GM18502 (cell line): ENCODE measurements around the gene BMPER.

Experiments
- ATAC-seq: cut with Tn5 transposase; IDR thresholded peaks from one replicate; pipeline ENCODE4 v1.9.1; 2021; ENCODE audit warnings: mild to moderate bottlenecking; ENCODE audit not compliant: unreplicated experiment, poor library complexity

The BMPER gene

DNA sequence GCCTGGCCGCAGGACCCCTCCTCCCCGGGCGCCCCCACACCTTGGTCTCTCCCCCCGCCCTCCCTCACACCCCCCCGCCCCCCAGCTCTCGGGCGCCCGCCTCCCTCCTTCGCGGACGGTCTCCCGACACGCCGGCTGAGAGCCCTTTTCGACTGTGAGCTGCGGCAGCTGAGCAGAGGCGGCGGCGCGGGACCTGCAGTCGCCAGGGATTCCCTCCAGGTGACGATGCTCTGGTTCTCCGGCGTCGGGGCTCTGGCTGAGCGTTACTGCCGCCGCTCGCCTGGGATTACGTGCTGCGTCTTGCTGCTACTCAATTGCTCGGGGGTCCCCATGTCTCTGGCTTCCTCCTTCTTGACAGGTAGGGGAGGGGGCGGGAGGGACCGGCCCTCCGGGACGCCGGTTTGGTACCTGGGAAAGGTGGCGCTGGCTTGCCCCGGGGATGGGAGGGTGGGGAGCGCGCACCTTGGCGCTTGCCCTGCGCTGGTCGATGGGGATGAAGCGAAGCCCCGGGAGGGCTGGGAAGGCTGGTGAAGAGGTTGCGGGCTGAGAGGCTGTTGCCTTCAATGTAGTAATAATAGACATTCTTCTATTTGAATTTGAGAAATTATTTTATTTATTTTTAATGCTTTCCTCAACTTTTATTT lies at the start of gene BMPER:
TSS of gene BMPER (plus strand) at position 151 of the 644 bp plus-strand sequence. CDS start at position 226, 75 bp downstream.
- ATAC-seq: no peak

DNA sequence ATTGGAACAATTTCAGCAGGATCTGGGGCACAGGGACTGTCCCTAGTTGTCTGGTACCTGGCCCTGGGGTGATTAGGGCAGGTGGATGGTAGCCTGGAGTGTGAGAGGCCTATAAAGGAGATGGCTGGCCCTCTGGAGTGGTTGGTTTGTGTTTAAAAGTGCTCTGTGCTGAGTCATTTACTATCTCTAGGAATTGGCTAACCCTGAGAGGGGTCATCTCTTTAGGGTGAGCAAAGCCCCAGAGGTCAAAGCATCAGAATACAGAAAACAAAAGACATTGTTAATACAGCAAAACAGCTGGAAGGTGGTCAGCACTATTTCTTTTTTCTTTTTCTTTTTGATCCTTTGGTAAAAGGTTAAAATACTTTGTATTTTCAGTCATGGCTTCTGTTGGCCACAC lies 43.4 kb upstream of the BMPER start:
- ATAC-seq: no peak

DNA sequence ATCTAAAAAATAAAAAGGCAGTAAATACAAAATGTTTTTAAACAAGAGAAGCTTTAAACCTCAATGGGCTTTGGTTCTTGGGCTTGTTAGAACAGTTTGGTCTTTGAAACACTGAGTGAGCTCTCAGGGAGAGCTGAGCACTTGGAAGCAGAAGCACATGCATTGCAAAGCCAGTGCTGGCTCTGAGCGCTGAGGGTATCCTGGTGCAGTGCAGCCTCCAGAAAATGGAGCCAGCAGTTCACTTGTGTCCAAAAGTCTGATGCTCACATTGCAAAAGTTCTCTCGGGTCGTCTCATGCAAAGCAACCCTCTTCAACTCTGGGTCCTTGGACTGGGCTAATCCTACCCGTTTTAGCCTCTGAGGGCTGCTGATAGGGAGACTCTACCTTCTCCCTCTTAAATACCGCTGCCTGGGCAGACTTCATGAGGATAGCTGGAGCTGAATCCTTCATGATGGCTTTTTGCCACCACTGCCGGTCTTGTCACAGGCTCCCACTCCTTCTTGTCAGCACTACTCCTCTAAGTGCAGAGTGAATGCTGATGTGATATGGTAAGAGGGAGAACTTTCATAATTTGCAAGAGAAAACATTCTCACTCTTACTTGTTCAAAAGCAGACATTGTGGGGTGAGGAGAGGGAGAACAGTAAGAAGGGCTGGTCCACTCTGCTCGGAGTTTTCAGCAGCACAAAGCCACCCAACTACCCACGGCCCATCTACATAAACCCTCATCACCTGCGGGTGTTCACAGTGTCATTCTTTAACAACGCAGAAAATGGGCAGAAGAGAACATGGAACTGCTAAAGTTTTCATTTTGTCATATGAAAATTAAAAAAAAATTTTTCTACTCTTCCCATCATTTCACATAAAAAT lies 42.2 kb upstream of the BMPER start:
- no peak for ATAC-seq

DNA sequence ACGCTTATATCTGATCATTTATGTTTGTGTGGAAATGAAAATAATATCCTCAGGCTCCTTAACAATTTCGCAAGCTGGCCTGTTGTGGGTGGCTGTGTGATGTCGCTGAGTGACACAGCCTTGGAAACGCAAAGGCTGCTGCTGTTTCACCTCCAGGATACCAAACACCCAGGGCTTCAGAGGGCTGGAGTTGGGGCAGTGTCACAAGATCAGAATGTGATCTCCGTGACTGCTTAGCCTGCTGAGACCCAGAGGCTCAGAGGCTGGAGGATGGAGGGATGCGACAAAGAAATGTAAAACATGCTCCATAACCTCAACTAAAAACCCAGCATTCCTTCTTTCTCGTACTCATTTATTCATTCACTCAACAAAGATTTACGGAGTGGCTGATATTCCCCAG lies 37.2 kb upstream of the BMPER start:
- ATAC-seq: no peak

DNA sequence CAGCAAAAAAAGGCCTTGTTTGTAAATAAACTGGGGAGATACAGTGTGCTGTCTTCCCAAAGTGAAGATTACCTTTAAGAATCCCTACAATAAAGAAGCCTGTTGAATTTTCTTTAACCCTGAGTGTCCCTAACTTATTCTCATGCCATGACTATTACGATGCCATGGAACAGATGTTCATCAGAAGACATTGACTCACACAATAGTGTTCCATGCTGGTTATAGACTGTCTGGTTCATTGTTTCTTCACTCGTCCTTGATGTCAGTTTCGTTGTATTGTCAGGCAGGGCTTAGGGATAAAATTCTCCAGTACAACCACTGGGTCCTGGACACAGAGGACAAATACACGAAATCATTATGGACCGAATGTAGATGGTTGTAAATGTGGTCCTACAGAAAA lies 36.2 kb upstream of the BMPER start:
- no peak for ATAC-seq

DNA sequence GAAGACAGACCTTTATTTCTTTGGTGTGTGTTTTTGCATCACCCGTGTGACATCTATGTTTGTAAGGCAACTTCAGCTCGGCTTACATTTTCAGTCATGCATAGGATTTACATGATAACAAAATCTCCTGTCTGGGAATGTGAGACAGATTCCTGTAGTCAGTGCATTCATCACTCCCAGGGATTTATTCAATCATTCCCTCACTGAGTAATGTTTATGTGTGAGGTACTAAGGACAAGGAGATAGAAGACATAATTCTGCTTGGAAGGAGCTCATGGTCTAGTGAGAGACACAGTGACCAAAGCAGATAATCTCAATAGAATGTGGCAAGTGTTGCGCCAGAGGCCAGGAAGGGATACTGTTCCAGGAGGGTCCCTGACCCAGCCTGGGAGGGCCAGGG lies 35.2 kb upstream of the BMPER start:
- no peak for ATAC-seq

DNA sequence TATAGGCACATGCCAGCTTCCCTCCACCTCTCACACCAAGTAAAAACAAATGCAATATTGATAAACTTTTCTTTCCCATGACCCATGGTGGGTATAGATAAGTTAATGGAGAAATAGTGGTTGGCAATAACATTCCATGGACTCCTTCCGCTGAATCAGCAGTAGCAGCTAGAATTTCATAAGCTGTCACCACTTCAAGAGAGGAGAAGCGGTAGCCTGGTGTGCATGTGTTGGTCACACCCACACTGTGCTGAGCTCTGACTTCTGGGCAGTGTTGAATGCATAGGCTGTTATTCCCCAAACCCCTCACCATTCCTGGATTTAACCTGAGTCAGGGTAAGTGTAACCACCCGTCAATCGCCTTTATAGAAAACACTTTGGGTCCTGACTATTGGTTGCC lies 32.5 kb upstream of the BMPER start:
- no peak for ATAC-seq

DNA sequence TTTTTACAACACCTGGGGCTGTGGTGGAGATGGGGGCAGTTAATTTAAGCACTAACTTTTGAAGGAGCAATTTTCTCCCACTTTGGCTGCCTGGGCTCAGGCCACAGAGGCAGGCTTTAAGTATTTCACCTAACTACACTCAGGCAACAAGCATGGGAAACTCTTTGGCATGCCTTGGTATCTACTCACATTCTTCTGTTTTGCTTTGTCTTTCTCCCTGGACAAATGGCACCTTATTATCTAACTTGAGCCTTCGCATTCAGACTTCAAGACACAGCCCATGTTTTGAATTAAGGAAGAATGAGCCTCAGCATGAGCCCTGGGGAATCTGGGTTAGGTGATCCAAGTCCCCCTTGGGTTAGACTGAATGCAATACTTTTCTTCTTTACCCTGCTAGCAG lies 31.8 kb upstream of the BMPER start:
- ATAC-seq: no peak

DNA sequence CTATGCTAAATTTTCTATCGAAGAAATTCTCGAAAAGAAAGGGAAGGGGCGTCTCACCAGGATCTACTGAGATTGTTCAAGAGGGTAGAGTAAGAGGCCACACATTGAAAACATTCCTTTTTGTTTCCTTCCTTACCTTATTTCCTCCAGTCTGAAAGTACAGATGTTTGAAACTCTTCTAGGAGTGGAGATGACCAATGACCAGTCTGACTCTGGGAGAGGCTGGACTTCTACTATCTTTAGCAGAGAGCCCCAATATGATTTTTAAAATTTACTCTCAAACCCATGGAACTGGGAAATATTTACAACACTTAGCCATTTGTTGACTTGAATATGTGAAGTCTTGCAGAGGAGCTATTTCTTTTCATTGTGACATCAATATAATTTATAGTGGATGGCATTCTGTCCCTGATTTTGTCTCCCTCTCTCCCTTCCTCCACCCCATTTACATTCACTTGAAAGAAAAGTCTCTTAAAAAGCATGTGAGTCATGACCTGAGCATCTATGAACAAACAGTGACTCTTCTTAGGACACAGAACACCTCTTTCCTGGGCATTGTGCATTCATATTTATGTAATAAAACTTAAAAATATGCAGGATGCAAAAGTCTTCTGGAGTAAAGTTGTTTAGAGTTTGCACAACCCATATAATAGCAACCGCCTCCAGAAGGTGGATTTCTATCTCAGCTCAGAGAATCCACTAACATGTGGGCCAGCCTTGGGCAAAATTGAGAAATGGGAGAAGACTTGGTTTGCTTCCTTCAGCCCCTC lies 31.2 kb upstream of the BMPER start:
- no peak for ATAC-seq

DNA sequence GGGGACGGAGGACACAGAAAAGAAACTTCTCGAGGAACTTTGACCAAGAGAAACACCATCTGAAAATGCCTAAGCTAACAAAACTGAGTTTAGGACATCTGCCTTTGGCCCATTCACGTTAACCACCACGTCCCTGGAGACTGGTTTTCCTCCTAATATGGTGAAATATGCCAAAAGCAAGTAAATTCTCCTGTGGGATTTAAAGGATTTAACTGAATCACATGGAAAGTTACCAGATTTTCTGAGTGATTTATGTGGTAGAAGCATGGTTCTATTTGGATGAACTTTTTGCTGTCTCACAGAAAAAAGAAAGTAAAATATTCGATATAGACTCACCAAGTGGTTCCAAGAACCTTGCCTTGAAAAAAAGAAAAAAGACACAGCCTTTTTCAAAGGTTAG lies 30.4 kb upstream of the BMPER start:
- no peak for ATAC-seq

DNA sequence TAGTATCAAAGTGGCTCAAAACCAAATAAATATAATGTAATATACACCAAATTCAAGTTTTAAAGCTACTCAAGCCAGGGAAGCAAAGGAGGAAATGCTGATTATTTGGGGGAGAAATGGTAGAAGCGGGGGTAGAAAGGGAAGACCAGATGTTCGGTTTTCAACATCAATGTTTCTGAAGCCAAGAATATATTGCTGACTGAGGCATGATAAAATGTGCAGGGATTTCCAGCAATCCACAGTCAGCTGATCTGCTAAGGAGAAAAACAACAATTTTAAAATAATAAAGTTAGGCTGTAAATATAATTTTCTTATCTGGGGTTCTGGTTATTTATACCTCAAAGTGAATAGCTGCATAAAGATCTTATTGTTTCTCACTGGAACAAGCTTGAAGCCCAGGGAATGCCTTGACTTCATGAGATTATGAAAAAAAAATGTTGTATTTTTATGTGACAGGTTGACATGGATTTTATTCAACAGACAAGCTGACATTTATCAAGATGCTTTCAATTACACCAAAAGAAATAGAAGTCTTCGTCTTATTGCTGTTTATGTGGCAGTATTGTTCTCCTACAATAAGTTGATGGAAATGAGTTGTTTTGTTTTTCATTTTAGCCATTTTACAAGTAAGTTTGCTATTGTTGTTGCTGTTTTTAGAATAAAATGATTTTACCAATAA lies 28.6 kb upstream of the BMPER start:
- no peak for ATAC-seq

DNA sequence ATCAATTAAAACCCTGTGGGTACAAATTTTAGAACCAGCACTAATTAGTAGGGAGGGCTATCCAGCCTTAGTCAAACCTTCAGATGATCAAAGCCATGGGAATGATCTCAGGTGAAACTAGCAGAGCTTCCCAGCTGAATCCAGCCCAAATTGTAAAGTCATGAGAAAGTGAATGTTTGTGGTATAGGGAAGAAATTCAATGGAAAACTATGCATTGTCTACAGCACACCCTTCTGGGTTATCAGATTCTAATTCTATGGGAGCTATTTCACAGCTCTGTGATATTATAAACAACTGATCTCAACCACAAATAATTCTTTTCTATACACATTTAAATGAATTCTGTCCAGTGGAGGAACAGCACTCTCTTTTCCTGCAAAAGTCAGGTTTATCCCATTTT lies 24.6 kb upstream of the BMPER start:
- no peak for ATAC-seq

DNA sequence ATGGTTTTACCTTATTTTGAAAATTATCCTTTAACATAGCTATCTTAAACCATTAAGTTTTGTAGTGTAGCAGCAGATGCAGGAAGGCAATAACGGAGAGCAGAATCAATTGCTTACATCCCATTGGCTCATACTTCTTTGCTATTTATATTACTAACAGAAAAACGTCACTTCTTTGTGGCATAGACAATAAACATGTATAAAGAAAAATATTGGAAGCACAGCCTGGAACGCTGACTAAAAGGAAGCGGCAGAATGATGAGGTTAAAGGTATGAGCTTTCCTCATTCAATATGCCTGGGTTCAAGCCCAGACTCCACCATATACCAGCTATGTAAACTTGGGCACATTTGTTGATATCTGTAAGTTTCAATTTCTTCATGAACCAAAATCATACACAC lies 24.0 kb upstream of the BMPER start:
- ATAC-seq: no peak

DNA sequence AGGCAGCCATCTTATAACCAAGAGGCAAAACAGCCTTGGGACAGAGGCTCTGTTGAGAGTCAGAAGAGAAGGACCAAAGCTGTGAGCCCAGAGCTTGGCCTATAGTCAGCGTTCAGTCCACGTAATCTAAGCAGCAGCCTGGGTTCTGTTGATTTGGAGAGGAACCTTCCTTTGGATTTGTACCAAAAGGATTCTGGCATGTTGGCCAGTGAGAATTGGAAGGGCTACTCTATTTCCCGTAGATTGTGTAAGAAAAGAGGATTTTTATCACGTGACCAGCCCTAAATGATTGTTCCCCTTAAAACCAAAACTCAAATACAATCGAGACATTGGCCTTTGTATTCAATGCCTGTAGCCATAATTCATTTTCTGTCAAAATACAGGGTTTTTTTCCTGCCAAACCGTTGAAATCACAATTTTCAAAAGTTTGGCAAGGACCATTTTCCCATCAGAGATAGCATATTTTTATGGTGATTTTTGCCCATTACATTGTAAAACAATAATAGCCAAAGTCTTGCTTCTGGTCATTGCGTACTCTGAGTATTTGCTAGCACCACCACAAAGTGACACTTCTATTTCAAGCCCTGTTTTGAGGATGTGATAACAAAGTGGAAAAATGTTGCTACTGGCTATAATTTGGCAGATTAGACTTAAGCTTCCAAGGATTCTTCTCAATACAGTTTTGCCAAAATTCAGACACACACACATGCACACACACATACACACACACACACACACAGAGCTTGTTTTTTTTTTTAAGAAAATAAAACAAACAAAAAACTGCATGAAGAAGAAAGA lies 23.1 kb upstream of the BMPER start:
- ATAC-seq: no peak

DNA sequence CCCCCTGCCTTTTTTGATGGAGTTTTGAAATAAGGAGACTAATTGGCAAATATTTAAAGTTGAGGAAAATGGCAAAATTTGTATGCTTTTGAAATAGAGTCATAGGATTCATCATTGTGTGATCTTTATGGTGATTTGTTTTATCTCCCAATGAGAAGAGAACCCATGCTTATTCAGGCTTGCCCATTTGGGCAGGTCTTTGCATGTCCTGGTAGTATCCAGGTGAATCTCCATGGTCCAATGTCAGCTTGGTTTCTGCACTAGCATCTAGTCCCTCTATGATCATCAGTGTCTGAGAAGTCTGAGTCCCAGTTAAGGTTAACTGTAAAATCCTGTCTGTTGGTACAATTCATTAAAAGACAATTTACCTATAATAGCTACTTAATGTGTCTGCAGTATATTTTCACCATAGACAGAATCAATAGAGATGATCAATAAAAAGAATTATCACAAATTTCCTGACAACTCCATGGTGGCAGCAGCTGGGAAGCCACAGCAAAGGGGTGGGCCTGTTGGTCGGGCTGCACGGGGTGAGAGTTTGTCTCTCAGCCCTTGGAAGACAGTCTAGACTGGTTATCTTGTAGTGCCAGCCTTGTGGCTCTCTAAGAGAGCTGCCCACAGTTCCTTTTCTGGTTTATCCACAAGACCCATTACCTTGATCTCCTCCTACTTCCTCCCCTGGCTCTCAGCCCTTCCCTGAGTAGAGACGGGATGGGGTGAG lies 22.2 kb upstream of the BMPER start:
- ATAC-seq: no peak

DNA sequence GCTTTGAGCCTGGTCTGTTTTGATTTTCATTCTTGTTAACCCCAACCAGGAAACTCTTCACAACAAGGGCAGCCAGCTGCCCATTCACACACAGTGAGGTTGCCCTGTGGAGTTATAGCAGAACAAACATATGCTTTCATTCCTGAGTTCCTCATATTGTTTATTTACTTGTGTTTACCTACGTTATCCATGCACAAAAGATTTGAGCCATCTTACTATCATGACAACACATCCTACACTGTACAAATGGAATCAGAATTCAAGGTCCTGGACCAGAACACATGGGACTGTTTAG lies 21.7 kb upstream of the BMPER start:
- no peak for ATAC-seq

DNA sequence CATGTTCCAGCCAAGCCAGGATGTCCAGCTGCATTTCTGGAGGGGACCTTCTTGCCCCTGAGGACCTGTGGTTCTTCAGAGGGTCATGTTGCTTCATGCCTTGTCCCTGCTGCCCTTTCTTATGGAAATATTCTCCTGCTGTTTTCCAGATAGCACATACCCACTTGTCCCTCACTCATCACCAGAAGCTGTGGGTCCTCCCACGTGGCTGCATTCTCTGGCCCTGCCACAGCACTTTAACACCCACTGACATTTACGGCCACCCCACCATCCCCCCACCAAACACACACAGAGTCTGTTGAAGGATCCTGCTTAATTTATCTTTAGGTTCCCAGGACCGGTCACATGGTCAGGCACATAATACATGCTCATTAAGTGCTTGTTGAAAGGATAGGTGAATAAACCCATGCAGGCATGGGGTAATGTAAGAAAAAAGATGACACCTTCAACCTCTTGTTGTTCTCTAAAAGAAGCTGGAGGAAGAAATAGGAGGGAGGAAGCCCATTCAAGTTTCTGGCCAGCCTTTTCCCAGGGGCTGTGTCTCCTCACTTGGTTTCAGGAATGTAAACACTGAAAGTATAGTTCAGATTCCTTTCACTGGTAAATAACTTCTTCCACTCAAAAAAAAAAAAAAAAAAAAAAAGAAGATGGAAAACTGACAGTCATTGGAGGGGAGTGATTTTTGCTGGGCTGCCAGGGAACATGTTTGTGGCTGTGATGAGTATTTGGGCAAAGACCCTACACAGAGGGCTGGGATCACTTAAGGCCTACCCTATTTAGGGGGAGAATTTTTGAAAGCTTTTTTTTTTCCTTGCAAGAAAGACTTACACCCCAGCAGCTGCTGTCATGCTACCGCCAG lies 19.8 kb upstream of the BMPER start:
- ATAC-seq: no peak

DNA sequence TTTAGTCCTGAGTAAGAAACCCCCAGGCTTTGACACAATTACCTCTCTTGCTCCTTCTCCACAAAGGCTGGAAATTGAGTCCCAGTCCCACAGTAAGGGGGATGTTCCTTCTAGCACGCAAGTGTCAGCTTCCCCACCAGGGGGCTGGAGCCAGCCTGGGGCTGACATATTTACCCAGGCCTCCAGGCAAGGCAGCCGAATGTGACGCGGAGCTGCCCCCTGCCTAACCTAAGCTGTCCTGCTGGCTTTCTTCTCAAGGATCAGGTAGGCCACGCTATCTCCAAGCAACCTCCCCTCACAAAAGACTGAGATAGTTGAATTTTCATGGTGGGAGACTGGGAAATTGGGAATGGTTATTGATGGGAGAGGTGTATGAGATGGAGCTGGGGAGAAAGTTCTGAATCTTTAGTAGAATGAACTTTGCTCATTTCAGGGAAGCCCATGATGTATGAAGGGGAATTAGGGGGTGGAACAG lies 19.2 kb upstream of the BMPER start:
- ATAC-seq: no peak
